COR-L47 (cell line): ENCODE results near the gene BCL2L12.

Experiments
- DNase-seq: peaks from one replicate; lab custom pipeline; 2025; lab: John Stamatoyannopoulos, UW

Gene BCL2L12

DNA sequence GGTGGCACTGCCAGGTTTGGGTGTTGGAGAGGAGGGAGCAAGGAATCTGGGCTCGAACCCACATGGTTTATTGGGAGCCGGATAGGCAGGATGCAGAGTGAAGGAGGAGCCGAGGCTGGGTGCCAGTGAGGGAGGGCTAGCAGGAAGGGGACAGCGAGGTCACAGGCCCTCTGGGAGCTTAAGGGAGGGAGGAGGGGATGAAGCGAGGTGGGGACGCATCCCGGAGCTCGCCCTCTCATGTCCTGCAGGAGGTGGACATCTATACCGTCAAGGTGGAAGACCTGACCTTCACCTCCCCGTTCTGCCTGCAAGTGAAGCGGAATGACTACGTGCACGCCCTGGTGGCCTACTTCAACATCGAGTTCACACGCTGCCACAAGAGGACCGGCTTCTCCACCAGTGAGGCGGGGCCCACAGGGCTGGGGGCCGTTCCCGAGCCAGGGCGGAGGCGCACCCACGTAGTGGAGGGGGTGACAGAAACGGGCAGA, 20.2 kb downstream of the BCL2L12 start:
- DNase-seq = no peak

DNA sequence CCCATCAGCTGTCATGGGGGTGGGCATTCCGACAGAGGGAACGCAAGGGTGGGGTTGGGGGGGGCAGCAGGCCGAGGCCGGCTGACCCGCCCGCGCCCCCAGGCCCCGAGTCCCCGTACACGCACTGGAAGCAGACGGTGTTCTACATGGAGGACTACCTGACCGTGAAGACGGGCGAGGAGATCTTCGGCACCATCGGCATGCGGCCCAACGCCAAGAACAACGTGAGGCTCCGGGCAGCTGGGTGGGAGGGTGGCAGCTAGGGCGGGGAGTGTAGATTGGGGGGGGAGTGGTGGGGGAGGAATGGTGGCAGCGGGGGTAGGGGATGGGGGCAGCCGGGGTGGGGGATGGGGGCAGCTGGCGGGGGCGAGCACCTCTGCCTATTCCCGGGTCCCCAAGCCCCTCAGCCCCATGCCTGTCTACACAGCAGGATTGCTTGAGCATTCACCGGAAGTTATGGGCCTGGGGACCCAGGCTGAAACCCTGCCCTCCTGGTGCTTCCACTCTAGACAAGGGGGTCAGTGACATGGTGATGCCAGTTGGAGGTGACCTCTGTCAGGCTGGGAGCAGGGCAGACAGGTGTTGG, 20.9 kb downstream of the BCL2L12 start:
- no peak for DNase-seq

DNA sequence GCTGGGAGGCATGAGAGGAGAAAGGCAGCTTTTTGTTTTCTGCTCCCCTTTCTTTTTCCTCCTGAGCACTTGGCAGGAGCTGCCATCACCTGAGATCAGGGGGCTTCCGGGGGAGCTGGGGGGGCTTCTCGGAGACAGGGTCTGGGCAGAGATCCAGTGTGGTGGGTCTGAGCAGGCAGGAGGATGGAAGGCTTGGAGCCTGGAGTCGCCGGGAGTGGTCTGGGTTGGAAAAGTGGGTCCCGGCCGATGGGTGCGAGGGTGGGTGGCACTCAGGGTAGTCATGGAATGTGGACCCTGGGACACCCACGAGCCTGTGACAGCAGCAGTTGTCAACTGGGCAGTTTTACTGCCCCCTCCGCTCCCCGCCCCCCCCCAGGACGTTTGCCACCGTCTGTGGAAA, 21.4 kb downstream of the BCL2L12 start:
- no peak for DNase-seq

DNA sequence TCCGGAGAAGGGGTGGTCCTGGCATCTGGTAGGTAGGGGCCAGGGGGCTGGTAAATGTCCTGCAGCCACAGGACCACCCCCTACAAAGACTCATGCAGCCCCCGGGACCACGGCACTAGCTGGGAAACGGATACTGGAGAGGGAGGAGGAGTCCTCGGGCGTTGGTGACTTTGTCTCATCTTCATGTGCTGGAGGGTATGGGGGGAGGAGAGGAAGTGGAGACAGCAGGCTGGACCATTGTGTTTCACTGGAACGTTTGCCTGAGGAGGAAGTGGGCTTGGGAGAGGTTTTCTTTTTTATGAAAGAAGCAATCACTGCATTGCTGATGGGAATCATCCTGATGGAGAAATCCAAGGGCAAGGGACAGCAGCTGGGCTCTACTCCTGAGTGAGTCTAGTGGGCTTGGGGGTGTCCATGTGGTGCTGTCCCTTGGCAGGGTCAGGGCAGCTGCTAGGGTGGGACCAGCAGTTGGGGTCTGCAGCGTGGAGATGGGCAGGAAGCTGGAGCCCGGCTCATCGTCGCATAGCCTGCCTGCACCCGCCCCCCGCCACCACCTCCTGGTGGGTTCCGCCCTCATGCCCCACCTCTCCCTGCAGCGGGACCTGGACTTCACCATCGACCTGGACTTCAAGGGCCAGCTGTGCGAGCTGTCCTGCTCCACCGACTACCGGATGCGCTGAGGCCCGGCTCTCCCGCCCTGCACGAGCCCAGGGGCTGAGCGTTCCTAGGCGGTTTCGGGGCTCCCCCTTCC, 22.0 kb downstream of the BCL2L12 start:
- no peak for DNase-seq

DNA sequence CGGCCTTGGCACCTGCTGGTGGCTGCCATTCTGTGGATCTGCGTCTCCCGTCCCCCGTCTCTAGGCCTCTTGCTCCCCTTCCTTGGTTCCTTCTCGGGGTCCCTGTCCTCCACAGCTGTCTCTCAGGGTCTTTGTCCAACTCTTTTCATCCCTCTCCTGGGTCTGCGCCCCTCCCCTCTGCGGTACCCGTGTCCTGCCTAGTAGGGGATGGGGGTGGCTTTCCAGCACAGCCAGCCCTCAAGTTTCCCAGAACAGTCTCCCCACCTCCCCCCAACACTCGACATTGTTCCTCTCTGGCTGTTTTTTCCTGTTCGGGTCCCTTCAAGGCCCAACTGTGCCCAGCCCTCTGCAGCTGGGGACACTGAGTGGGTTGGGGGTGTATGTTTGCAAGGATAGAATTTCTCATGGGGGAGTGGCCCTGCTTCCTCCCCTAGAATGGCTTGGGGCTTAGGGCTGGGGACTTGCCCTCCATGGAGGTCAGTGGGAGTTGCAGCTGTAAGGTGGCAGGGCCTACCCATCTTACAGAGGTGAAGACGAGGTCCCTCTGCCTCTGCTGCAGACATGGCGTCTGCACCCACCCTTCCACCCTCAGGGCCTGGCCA, 22.9 kb downstream of the BCL2L12 start:
- DNase-seq = no peak

DNA sequence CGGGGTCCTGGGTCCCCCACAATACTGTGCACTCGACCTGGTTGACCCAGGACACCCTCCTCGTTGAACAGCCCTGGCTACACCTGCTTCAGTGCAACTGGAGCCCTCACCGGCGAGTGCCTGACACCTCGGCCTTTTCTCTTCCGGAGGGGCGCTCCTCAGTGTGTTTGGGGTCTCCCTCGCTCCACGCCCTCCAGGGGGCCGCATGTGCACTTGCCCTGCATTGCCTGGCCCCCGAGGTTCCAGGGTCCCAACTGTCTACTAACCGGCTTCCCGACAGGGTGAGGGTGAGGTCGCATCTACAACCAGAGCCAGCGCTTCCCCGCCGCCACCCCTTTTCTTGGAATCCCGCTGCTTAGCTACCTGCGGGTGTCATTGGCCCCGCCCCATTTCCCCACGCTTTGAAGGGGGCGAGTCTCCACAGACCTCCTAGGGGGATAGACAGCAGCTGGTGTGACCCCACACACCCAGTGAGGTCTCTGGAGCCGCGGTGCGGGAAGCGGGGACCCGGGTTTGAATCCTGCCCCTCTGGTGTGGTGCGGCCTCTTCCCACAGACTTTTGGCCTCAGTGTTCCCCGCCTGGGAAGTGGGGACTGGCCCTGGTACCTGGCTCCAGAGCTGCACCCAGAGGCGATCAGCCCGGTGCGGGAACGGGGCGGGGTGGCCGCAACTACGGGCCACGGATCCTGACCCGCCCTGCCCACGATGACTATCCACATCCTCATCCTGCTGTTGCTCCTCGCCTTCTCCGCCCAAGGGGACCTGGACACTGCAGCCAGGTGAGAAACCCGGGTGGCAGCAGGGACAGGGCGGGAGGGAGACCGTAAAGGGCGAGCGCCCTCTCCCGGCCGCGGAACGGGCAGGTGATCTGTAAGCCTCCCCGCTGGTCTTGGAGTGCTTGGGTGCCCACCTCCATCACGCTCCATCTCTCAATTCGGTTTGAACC, 23.7 kb downstream of the BCL2L12 start, which contains the start of gene ADM5:
TSS of gene ADM5 (plus strand) at position 462 of the 946 bp plus-strand sequence. CDS start at position 706, 244 bp downstream.
- peak; percentile 78 for DNase-seq

DNA sequence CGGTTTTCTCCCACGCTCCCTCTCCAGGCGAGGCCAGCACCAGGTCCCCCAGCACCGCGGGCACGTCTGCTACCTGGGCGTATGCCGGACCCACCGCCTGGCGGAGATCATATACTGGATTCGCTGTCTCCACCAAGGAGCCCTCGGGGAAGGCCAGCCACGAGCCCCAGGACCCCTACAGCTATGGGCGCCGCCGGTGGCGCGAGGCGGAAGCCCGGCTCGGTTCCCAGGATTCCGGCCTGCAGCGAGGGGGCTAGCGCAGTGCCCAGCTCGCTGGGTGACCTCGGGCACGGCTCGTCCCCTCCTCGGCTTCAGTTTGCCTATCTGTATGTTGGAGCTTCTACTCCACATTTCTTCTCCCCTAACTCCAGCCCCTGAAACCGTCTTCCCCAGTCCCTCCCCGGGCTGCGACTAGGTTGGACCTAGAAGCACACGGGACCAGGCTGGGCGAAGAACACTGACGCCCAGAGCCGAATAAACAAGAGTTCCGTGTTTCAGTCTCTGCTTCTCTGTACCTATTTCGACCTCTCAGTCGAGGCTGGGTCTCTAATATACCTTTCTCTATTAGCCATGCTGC, 24.4 kb downstream of the BCL2L12 start:
- no peak for DNase-seq

DNA sequence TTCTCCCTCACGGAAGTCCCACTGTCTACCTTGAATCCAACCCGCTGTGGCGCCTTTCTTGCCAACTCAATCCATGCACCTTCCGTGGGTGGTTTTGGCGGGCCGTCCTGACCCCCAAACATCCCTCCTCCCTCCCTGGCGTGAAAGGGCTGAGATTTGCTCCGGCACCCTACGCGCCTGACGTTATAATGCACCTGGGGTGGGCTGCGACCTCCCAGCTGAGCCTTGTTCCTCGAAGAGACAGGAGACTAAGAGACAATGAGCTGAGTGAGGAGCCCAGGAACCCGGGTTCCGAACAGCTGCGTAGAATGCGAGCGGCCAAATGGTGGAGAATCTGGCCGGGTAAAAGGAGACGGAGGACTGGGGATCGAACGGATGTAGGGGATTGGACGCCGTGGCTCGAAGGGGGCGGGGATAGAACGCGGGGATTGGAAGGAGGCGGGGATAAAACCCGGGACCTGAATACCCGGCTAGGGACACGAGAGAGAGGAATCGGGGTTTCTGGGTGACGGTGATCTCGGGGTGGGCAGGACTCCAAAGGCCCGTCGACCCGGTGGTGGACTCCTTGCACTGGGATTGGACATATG, 25.0 kb downstream of the BCL2L12 start, which contains the start of gene CPT1C:
TSS of gene CPT1C (plus strand) at position 461 of the 587 bp plus-strand sequence. CDS start 1,137 bp downstream, outside the sequence.
- DNase-seq = peak; percentile 87

DNA sequence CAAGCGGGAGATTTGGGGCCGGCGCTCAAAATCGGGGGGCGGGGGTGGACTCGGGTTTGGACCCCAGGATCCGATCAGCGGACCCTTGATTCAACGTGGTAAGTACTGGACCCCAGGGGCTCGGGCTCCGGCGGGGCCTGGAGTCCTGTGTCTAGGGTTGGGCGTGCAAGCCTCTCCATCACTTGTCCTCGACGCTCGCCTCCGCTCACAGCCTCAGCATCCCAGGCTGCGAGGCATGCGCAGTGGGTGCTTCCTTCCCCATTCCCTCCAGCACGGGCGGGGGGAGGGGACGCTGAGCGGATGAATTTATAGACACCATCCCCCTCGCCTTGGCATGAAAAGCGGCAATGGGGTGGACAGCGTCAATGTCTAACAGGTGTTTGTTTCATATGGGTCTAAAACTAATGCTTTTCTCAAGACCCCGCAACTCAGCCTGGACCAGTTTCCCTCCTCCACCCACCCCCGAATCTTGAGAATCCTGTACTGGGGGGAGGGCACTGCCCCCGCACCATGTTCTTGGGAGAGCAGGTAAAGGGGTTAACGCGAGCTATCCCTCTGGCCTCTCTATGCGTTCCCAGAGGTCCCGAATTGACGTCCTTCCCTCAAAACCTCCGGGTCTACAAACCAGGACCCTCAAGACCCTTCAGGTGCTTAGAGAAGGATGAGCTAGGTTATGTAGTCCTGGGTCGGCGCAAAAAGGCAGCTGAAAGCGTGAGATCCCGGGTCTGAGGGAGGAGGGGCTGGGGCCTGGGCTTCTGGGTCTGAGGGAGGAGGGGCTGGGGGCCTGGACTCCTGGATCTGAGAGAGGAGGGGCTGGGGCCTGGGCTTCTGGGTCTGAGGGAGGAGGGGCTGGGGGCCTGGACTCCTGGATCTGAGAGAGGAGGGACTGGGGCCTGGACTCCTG, 25.8 kb downstream of the BCL2L12 start:
- peak; percentile 57 for DNase-seq

DNA sequence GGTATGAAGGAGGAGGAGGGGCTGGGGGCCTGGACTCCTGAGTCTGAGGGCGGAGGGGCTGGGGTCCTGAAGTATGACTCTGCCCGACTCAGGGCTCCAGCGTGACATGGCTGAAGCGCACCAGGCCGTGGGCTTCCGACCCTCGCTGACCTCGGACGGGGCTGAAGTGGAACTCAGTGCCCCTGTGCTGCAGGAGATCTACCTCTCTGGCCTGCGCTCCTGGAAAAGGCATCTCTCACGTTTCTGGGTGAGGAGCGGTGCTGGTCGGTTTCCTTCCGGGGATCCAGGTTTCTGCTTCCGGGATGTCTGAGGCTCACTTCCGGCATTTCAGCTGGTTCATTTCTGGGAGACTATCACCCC, 26.4 kb downstream of the BCL2L12 start:
- no peak for DNase-seq

DNA sequence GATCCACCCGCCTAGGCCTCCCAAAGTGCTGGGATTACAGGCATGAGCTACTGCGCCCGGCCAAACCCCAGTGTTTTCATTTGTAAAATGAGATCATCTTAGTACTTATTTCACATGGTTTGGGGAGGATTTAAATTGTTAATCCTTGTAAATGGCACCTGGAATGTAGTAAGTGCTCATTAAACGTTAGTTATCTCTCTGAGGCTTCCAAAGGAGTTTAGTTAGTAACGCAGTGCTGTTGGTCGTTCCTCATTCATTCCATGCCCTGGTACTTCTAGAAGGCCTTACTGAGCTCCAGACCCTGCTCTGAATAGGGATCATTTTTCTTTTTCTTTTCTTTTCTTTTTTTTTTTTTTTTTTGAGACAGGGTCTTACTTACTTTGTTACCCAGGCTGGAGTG, 30.4 kb downstream of the BCL2L12 start:
- no peak for DNase-seq

DNA sequence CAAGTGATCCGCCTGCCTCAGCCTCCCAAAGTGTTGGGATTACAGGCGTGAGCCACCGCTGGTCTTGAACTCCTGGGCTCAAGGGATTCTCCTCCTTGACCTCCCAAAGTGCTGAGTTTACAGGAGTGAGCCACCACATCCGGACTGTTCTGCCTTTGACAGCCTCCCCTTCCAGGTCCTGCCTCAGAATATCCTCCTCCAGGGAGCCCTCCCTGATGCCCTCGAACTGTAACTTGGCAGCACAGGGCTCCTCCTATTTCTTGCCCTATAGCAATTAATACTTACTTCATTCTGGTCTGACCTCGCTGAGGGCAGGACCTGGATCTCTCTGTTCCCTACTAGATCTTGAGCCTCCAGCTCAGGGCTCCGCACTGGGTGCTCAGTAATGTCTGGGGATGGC, 31.1 kb downstream of the BCL2L12 start:
- no peak for DNase-seq

DNA sequence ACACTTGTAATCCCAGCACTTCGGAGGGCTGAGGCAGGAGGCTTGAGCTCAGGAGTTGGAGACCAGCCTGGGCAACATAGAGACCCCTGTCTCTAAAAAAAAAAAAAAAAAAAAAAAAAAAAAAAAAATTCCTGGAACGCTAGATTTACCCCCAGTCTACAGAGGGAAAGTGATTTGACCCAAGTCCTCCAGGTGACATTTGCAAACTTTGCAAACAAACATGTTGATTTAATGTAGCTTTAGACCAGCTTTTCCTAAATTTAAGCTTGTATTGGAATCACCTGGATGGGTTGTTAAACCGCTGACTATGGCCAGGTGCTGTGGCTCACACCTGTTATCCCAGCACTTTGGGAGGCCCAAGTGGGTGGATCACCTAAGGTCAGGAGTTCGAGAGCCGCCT, 33.6 kb downstream of the BCL2L12 start:
- DNase-seq = no peak

DNA sequence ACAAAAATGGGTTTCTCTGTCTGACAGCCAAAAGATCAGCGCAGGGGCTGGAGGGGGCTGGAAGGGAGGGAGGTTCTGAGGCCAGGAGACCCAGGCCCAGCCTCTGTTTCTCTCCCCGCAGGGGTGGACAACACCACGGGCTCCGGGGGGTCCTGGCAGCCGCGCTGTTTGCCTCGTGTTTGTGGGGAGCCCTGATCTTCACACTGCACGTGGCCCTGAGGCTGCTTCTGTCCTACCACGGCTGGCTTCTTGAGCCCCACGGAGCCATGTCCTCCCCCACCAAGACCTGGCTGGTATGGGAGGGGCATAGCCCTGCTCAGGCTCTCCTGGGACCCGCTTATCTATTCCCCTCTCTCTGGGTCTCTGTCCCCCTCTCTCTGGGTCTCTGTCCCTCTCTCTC, 34.8 kb downstream of the BCL2L12 start:
- no peak for DNase-seq

DNA sequence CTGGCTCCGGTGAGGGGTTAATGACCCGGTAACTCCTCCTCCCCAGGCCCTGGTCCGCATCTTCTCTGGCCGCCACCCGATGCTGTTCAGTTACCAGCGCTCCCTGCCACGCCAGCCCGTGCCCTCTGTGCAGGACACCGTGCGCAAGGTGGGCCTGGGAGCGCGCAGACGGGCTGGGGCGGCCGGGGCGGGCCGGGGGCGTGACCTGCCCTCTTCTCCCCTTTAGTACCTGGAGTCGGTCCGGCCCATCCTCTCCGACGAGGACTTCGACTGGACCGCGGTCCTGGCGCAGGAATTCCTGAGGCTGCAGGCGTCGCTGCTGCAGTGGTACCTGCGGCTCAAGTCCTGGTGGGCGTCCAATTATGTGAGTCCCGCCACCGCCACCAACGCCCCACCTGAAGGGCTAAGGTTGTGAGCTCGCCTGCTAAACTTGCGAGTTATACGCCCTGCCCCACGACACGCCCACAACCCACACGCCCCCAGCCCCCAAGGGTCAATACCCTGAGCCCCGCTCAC, 35.6 kb downstream of the BCL2L12 start:
- DNase-seq = no peak

DNA sequence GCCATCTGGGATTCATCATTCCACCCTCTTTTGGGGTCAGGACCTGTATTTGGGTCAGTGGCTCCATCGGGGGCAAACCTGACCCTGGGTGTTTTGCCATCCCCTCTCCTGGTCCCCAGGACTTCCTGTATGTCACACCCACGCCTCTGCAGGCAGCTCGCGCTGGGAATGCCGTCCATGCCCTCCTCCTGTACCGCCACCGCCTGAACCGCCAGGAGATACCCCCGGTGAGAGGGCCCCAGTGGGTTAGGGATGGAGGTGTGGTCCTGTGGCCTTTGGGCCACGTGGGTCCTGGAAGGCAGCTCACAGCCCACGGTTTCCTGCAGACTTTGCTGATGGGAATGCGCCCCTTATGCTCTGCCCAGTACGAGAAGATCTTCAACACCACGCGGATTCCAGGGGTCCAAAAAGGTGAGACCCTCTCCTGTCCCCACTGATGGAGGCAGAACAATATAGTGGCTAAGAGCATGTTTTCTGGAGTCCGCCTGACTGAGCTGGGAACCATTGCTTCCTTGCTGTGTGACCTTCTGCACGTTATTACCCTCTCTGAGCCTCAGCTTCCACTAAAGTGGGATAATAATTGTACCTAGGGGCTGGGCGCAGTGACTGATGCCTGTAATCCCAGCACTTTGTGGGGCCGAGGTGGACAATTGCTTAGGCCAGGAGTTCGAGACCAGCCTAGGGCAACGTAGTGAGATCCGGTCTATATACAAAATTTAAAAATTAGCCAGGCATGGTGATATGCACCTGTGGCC, 39.3 kb downstream of the BCL2L12 start:
- no peak for DNase-seq

DNA sequence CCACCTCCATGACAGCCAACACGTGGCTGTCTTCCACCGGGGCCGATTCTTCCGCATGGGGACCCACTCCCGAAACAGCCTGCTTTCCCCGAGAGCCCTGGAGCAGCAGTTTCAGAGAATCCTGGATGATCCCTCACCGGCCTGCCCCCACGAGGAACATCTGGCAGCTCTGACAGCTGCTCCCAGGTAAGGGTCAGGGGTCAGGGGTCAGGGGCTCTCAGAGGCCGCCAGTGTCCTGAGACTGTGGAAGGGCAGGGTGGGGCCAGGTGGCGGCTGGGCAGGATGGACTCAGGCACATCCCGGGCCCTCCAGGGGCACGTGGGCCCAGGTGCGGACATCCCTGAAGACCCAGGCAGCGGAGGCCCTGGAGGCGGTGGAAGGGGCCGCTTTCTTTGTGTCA, 40.2 kb downstream of the BCL2L12 start:
- no peak for DNase-seq

DNA sequence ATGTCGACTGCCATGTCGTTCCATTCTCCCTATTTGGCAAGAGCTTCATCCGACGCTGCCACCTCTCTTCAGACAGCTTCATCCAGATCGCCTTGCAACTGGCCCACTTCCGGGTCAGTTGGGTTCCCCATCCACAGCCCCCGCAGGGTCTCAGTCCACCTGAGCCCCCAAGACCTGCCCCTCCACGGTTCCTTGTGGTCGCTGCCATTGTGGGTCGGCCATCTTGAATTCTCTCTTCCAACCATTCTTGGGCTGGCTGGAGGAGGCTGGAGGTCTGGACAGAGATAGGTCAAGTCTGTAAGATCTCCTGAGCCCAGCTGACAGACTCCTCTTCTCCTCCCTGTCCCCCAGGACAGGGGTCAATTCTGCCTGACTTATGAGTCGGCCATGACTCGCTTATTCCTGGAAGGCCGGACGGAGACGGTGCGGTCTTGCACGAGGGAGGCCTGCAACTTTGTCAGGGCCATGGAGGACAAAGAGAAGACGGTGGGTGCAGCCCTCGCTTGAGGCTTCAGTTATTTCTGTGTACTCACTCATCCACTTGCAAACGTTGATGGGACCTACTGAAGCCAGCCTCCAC, 44.7 kb downstream of the BCL2L12 start:
- no peak for DNase-seq

DNA sequence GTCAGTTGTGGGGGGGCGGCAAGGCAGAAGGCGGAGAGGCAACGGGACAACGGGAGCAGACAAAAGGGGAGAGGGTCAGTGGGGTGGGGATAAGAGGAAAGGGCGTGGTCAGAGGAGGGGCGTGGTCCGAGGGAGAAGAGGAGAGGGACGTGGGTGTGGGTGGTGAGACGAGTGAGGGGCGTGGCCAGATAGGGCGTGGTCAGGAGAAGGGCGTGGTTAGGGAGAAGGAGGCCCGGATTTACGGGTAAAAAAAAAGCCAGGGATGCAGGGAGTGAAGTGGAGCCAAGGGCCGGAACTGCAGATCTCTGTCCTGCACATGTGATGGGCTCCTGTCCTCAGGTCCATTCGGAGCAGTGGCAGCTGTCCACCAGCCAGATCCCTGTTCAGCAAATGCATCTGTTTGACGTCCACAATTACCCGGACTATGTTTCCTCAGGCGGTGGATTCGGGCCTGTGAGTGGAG, 46.7 kb downstream of the BCL2L12 start:
- no peak for DNase-seq
